Amniotic stem cell (primary cell): ENCODE results near the gene TP73.

Source experiments
- DNase-seq: peaks from one replicate; lab custom pipeline; 2025; lab: John Stamatoyannopoulos, UW

The TP73 gene

DNA sequence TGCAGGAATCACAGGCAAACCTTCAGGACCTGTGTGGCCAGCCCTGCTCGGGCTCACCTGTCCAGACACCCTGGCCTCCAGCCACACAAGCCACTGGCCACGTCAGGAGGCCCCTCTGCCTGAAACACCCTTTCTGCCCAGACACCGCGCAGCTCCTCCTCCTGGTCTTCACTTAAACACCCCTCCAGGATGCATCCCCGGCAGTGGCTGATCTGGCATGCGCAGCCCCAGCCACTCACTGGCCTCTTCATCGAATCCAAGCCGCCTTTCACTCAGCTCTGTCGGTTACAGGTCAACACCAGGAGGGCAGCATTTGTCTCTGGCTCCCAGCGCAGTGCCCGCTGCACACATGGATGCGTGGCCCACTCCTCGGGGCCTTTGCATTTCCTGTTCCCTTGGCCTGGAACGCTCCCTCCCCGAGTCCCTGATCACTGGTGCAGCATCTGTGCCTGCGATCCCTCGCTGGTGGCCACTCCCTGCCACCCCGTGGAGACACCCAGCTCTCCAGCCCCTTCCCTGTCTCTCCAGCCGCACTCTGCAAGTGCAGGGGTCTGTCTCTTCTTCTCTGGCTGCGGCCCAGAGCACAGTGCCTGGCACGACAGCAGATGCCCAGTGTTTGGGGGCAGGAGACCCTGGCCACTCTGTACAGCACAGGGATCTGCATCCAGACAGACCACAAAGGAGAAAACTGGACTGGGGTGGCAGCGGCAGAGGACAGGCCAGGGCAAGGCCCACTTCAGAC is 18.1 kb upstream of the TP73 start:
- DNase-seq: no peak

- DNase-seq: no peak
Observed at GRCh38 chr1:3636080-3636479, 16.2 kb upstream of the TP73 start.

- no peak for DNase-seq
Observed at GRCh38 chr1:3636531-3636930, 15.8 kb upstream of the TP73 start.

DNA sequence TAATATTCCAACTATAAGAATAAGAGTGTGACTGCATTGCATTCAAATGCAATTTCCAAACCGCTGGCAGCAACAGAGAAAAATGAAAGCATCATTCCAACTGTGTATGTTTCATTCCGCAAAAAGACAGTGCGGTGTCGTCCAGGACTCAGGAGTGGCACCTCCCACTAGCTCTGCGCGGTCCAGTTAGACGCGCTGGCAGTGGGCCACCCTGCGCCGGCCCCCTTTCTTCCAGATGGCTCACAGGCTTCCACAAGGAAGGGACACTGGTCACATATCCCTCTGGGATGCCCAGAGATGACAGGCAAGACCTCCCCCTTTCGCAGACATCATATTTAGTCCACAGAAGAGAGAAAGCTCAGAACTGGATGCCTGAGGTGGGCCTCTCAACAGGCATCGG is 14.3 kb upstream of the TP73 start:
- no peak for DNase-seq

- no peak for DNase-seq
Observed at GRCh38 chr1:3638676-3639075, 13.6 kb upstream of the TP73 start.

DNA sequence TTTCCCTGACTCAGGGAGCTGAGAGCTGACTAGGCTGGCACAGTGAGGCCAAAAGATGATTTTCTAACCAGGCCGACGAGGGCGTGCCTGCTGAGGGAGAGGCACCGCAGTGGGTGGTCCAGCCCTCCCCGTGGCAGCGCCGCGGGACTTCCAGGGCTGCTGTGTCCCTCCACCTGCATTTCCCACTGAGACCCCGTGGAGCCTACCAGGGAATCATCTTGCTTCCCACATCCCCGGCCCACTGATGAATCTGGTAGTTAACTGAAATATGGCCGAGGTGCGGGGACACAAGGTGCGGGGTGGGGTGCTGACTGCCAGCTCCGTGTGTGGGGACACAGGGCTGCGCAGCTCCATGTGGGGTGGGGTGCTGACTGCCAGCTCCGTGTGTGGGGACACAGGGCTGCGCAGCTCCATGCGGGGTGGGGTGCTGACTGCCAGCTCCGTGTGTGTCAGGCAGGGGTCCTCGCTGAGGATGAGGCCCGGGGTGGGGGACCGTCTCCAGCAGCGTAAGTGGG is 12.9 kb upstream of the TP73 start:
- DNase-seq: no peak

- DNase-seq: no peak
Observed at GRCh38 chr1:3640121-3640837, 12.0 kb upstream of the TP73 start.

- no peak for DNase-seq
Observed at GRCh38 chr1:3641046-3641760, 11.1 kb upstream of the TP73 start.

DNA sequence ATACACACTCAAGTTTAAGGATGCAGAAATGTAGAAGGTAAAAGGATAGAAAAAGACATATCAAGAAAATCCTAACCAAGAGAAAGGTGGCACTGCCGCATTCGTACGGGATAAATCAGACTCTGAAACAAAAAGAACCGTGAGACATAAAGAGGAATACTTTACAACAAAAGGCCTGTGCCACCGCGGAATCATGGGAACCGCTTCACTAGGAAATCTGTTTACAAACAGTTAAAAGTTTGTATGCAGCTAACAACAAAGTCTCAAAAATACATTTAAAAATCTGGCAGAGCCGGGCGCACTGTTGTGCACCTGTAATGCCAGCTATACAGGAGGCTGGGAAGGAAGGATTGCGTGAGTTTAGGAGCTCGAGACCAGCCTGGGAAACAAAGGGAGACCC is 10.5 kb upstream of the TP73 start:
- no peak for DNase-seq

- no peak for DNase-seq
Observed at GRCh38 chr1:3642919-3643675, 9.2 kb upstream of the TP73 start.

- DNase-seq: no peak
Observed at GRCh38 chr1:3644273-3644672, 8.0 kb upstream of the TP73 start.

DNA sequence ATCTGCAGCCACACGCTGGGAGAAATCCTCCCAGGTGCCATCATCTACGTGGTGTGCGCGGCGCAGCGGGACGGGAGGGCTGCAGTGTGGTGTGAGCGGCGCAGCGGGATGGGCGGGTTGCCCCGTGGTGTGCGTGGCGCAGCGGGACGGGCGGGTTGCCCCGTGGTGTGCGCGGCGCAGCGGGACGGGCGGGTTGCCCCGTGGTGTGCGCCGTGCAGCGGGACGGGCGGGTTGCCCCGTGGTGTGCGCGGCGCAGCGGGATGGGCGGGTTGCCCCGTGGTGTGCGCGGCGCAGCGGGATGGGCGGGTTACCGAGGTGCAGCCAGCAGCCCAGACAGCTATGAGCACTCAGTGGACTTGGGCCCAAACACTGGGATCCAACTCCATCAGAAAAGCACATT is 7.1 kb upstream of the TP73 start:
- DNase-seq: no peak

DNA sequence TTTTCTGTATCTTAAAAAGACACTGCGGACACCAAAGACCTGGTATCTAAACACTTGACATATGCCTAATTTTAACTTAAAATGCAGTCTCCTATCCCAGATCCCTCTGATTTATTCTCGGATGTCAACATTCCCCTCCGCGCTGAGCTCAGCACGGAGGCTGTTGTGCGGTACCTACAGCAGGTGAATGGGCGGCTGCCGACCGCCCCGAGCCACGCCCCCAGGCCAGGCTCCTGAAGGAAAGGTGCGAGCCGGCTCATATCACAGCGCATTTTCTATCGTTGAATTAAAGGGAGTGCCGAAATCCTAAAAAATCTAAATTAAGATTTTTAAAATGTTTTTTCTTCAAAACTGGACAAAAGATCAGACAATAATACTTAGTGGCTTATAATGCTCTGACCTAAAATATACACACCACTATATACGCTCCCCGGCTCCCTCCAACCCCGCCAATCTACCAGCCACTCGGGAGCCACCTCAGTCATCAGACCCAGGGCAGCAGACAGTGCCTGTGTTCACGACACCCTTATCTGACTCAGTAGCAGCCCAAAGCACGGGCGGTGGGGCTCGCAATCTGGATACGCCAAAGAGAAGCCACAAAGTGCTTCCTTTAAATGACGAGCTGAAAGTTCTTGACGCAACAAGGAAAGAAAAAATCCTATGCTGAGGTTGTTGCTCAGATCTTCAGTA is 6.5 kb upstream of the TP73 start:
- no peak for DNase-seq

GRCh38 chr1:3646596-3646995 is 5.7 kb upstream of the TP73 start:
- no peak for DNase-seq

- peak; percentile 70 for DNase-seq
Observed at GRCh38 chr1:3649342-3650247, 2.7 kb upstream of the TP73 start, which contains the start of gene WRAP73. Gene WRAP73 (minus strand): TSS chr1:3650103. CDS start chr1:3649999, 104 bp downstream.

DNA sequence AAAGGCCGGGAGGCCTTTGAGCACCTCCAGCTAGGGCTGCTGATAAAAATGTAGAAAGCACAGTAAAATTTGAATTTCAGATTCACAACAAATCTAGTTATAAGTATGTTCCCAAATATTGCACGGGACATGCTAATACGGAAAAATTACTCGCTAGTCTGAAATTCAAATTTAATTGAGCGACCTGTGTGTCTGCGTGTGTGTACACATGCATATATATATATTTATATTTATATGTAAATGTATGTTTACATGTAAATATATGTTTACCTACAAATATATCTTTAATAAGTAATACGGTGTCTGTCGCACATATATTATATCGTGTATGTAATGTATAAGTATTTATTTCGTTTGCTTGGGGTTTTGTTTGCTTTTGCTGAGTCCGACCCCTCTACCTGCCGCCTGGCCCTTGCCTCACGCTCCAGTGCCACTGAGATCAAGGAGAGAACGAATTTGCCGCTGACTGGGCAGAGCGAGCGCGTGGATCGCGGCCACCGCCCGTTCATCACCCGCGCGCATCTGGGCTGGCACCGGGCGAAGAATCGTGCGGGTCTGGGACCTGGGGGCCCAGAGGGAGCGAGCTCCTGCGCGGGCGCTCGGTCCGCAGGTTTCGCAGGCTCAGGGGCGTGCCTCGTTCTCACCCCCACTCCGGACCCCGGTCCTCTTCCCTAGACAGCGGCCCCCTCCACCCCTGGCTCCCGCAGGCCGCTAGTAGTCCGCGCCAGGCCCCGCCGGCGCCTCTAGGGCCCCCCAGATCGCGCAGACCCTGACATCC is 1.9 kb upstream of the TP73 start:
- no peak for DNase-seq

DNA sequence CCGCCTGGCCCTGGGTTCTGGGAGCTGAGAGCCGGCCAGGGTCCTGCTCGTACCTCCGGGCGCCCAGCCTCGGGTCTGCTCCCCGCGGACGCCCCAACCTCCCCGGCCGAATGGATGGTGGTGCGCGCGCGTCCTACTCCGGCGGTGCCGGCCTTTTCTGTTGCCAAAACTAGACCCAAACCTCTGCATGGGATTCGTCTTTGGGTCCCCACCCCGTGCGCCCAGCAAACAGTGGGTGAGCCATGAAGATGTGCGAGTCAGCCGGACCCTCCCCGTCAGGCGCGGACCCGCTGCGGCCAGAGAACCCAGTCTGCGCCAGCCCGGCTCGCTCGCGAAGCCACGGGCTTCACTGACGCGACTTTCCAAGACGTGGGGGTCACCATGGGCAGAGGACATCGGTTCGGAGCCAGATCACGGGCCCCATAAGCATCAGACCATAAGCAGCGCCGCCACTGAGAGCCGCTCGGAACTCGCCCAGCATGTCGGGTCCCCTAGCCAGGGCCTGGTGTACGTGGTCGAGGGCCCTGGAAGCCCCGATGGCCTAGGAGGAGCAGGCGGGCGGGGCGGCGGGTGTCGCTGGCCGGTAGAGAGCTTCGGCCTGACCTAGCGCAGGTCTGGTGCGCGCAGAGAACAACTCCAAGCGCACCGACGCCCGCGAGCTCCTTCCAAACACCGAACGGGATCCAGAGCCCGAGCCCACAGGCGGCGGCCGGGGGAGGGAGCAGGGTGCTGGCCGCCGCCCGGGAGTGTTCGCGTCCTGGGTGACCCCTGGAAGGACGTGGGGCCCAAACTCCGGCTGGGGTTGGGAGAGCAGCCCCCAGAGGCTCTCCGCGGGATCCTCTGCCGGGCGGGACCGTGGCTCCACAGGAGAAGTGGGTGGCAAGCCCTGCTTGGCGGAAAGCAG is 1.0 kb upstream of the TP73 start:
- no peak for DNase-seq

GRCh38 chr1:3652548-3653285 is 401 bp downstream of the TP73 start:
- DNase-seq: no peak
